Suprapubic skin (tissue), 4 donors: Measurements from ENCODE around the gene TANK. TPM values are rescaled to one million over a fixed set of nuclear protein-coding genes. Genes with fewer than 3 reads are reported as not detected.

Experiments
- DNase-seq, 2 donors: peaks; one replicate each; pipeline ENCODE4 v3.0.0-alpha.2; 2019; ENCODE audit warnings: low spot score in 2 of 2
- H3K27ac ChIP-seq: fragments of 200-600 bp; sonication (generic); one replicate; pipeline ENCODE4 v1.5.1; 2019
- H3K27me3 ChIP-seq: fragments of 200-600 bp; sonication (generic); one replicate; pipeline ENCODE4 v1.5.1; 2019
- H3K36me3 ChIP-seq: fragments of 200-600 bp; sonication (generic); one replicate; pipeline ENCODE4 v1.5.1; 2019
- H3K4me1 ChIP-seq: fragments of 200-600 bp; sonication (generic); one replicate; pipeline ENCODE4 v1.5.1; 2019
- H3K4me3 ChIP-seq: fragments of 200-600 bp; sonication (generic); one replicate; pipeline ENCODE4 v1.5.1; 2019; ENCODE audit warnings: mild to moderate bottlenecking
- H3K9me3 ChIP-seq: fragments of 200-600 bp; sonication (generic); one replicate; pipeline ENCODE4 v1.5.1; 2019
- CTCF ChIP-seq, 2 donors: fragments of 200-600 bp in 1 of 2; fragments of 450-650 bp in 1 of 2; sonication (generic) in 1 of 2; IDR thresholded peaks; one replicate each; pipeline ENCODE4 v1.5.1; 2016 to 2019; ENCODE audit warnings: antibody characterized with exemption in 2 of 2, mild to moderate bottlenecking in 1 of 2, moderate library complexity in 1 of 2
- EP300 ChIP-seq: sonication (generic); formaldehyde crosslinking; IDR thresholded peaks from one replicate; pipeline ENCODE4 v1.6.1; 2017; ENCODE audit warnings: antibody characterized with exemption
- POLR2A ChIP-seq, 2 donors: fragments of 450-650 bp; IDR thresholded peaks; one replicate each; pipeline ENCODE4 v1.6.1; 2017; ENCODE audit warnings: antibody characterized with exemption in 2 of 2, mild to moderate bottlenecking in 2 of 2, moderate library complexity in 2 of 2
- POLR2AphosphoS5 ChIP-seq, 3 donors: sonication (generic); formaldehyde crosslinking; IDR thresholded peaks; one replicate each; pipeline ENCODE4 v1.6.1; 2017; ENCODE audit warnings: antibody characterized with exemption in 3 of 3
- WGBS: methylation state at CpG from one replicate; pipeline ENCODE4 v1.1.5; 2018; 5-methylcytosine and 5-hydroxymethylcytosine counted together
- total RNA-seq, 4 donors: library from RNA; depleted of rRNA; stranded (reverse); fragments of >200 nt; gene quantifications; one replicate each; pipeline ENCODE4 v1.1.0, GENCODE V29; 2016

Gene TANK
- total RNA-seq, 4 donors from 2014 or later, result 68.5 to 116 (median 81.7) TPM

GRCh38 chr2:161150704-161151103, 9.5 kb upstream of the TANK start:
- peaks cover 5% of the 10 kb centered on the region for H3K9me3 ChIP-seq
- DNase-seq, result no peak
- H3K27me3 ChIP-seq, result no peaks in the 10 kb centered on the region
- H3K27ac ChIP-seq, result no peak overlapping the region
- TF ChIP-seq POLR2A (IDR thresholded peaks at IDR 0.05) (no peak), POLR2AphosphoS5 (IDR thresholded peaks at IDR 0.05) (no peak), CTCF (IDR thresholded peaks at IDR 0.05) (no peak), EP300 (no peak)
- no peaks in the 10 kb centered on the region for H3K36me3 ChIP-seq
- H3K4me3 ChIP-seq, result no peak overlapping the region
- H3K4me1 ChIP-seq, result no peaks in the 10 kb centered on the region
- 96% methylated on average over 4 of the region's 4 CpGs for WGBS

GRCh38 chr2:161152302-161152701, 7.9 kb upstream of the TANK start:
- Histone ChIP-seq H3K36me3 (no peaks in the 10 kb centered on the region), H3K27me3 (no peaks in the 10 kb centered on the region), H3K9me3 (peaks cover 5% of the 10 kb centered on the region), H3K4me3 (no peak overlapping the region), H3K4me1 (no peaks in the 10 kb centered on the region), H3K27ac (no peak overlapping the region)
- DNase-seq, result no peak
- TF ChIP-seq CTCF (IDR thresholded peaks at IDR 0.05) (no peak), POLR2AphosphoS5 (IDR thresholded peaks at IDR 0.05) (no peak), POLR2A (IDR thresholded peaks at IDR 0.05) (no peak)

- Histone ChIP-seq H3K27me3 (no peaks in the 10 kb centered on the region), H3K36me3 (no peaks in the 10 kb centered on the region), H3K4me1 (peaks cover 33% of the 10 kb centered on the region), H3K4me3 (no peak overlapping the region), H3K27ac (no peak overlapping the region), H3K9me3 (no peaks in the 10 kb centered on the region)
- TF ChIP-seq CTCF (IDR thresholded peaks at IDR 0.05) (no peak), EP300 (no peak), POLR2A (IDR thresholded peaks at IDR 0.05) (no peak), POLR2AphosphoS5 (IDR thresholded peaks at IDR 0.05) (no peak)
- WGBS, result 78% methylated on average over 2 of the region's 2 CpGs
- DNase-seq, result no peak
These were observed 1.3 kb upstream of the TANK start for GRCh38 chr2:161158882-161159281.

GRCh38 chr2:161159456-161160225, 587 bp upstream of the TANK start:
- no peaks in the 10 kb centered on the region for H3K9me3 ChIP-seq
- H3K4me1 ChIP-seq, result peaks cover 37% of the 10 kb centered on the region
- peaks cover 4% of the 10 kb centered on the region for H3K36me3 ChIP-seq
- 21% methylated on average over 9 of the region's 9 CpGs for whole genome bisulfite sequencing
- H3K4me3 ChIP-seq, result peak overlapping the region; percentile 91
- DNase-seq, result no peak
- TF ChIP-seq CTCF (IDR thresholded peaks at IDR 0.05) (no peak), POLR2AphosphoS5 (IDR thresholded peaks at IDR 0.05) (no peak), POLR2A (IDR thresholded peaks at IDR 0.05) (no peak), EP300 (no peak)
- no peaks in the 10 kb centered on the region for H3K27me3 ChIP-seq
- peak overlapping the region; percentile 99 for H3K27ac ChIP-seq

- peak overlapping the region; percentile 91 for H3K4me3 ChIP-seq
- 8% methylated on average over 13 of the region's 13 CpGs for WGBS
- peak overlapping the region; percentile 99 for H3K27ac ChIP-seq
- H3K4me1 ChIP-seq, result peaks cover 52% of the 10 kb centered on the region
- DNase-seq, result no peak
- H3K36me3 ChIP-seq, result peaks cover 4% of the 10 kb centered on the region
- H3K27me3 ChIP-seq, result no peaks in the 10 kb centered on the region
- no peaks in the 10 kb centered on the region for H3K9me3 ChIP-seq
- TF ChIP-seq EP300 (no peak), POLR2AphosphoS5 (IDR thresholded peaks at IDR 0.05) (no peak), POLR2A (IDR thresholded peaks at IDR 0.05) (no peak), CTCF (IDR thresholded peaks at IDR 0.05) (no peak)
These were observed 962 bp downstream of the TANK start for GRCh38 chr2:161161074-161161706.
